Caco-2 (cell line): Measurements from ENCODE around the gene MLPH. TPM values are rescaled to one million over a fixed set of nuclear protein-coding genes. Genes with fewer than 3 reads are reported as not detected.

Experiments
- BruUV-seq: library from RNA; stranded (reverse); fragments of 400-500 nt; replicated peaks from 2 replicates; lab custom pipeline; 2021; lab: Mats Ljungman, UMichigan
- CTCF ChIA-PET: fragments of 300-600 bp; sonication (Branson Sonifier 250); formaldehyde crosslinking; loops from one replicate; lab custom pipeline; 2022; ENCODE audit warnings: antibody characterized with exemption; lab: Charles Lee
- POLR2A ChIA-PET: fragments of 300-600 bp; sonication (Branson Sonifier 250); formaldehyde crosslinking; loops from one replicate; lab custom pipeline; 2022; ENCODE audit warnings: antibody characterized with exemption; lab: Charles Lee
- DNase-seq, 2 experiments: peaks; one replicate each; pipeline versions ENCODE4 v3.0.0 to v3.0.0-alpha.2; 2020 to 2022
- H3K27me3 ChIP-seq: replicated peaks from 2 replicates; pipeline ENCODE4 v1.6.0; 2011; ENCODE audit warnings: low read length; ENCODE audit not compliant: control insufficient read depth, insufficient read depth
- H3K36me3 ChIP-seq: 2 replicates; pipeline ENCODE4 v1.5.1; 2011; ENCODE audit warnings: low read length; ENCODE audit not compliant: control insufficient read depth, insufficient read depth
- H3K4me1 ChIP-seq: fragments of 250-450 bp; sonication (Bioruptor Pico); 2 replicates; pipeline ENCODE4 v1.5.1; 2020; ENCODE audit warnings: mild to moderate bottlenecking
- H3K4me3 ChIP-seq: 2 replicates; pipeline ENCODE4 v1.5.1; 2011; ENCODE audit warnings: low read depth, mild to moderate bottlenecking, control low read depth, low read length
- H3K9me3 ChIP-seq: fragments of 250-450 bp; sonication (Bioruptor Pico); 2 replicates; pipeline ENCODE4 v1.5.1; 2020; ENCODE audit warnings: mild to moderate bottlenecking, moderate library complexity
- H3K27ac Mint-ChIP-seq: one replicate; pipeline ENCODE4 v1.8.0; 2022; ENCODE audit warnings: mixed read lengths; ENCODE audit not compliant: unreplicated experiment
- H3K27me3 Mint-ChIP-seq: one replicate; pipeline ENCODE4 v1.8.0; 2022; ENCODE audit warnings: mixed read lengths; ENCODE audit not compliant: insufficient read depth, unreplicated experiment
- H3K36me3 Mint-ChIP-seq: one replicate; pipeline ENCODE4 v1.8.0; 2022; ENCODE audit warnings: mild to moderate bottlenecking, mixed read lengths; ENCODE audit not compliant: insufficient read depth, unreplicated experiment
- H3K4me1 Mint-ChIP-seq: one replicate; pipeline ENCODE4 v1.8.0; 2022; ENCODE audit warnings: low read depth, mixed read lengths; ENCODE audit not compliant: unreplicated experiment
- H3K4me3 Mint-ChIP-seq: one replicate; pipeline ENCODE4 v1.8.0; 2022; ENCODE audit warnings: mild to moderate bottlenecking, moderate library complexity, mixed read lengths; ENCODE audit not compliant: unreplicated experiment
- H3K9me3 Mint-ChIP-seq: one replicate; pipeline ENCODE4 v1.8.0; 2022; ENCODE audit warnings: mixed read lengths; ENCODE audit not compliant: unreplicated experiment
- intact Hi-C: fragments of 100-400 bp; cut with micrococcal nuclease; formaldehyde crosslinking; loops from one replicate; pipeline ENCODE4 v1.10.0; 2022; ENCODE audit not compliant: unreplicated experiment
- total RNA-seq: library from RNA; stranded (reverse); gene quantifications from 2 replicates; pipeline ENCODE4 v1.2.3, GENCODE V29; 2022
- TF ChIP-seq, protein P1 (sequence below), 2 experiments: fragments of 200-600 bp in 1 of 2; IDR thresholded peaks; 1 replicate in 1 of 2; 2 replicates in 1 of 2; pipeline versions ENCODE4 v1.5.1 to v1.8.0; 2011 to 2022; ENCODE audit warnings: antibody characterized with exemption in 1 of 2, control low read depth in 1 of 2, inconsistent platforms in 1 of 2, low read depth in 1 of 2, low read length in 1 of 2, mild to moderate bottlenecking in 1 of 2, moderate library complexity in 1 of 2; ENCODE audit not compliant: insufficient read depth in 1 of 2, severe bottlenecking in 1 of 2, unreplicated experiment in 1 of 2

Gene MLPH
- total RNA-seq, 1 experiment from 2014 or later: not detected

DNA sequence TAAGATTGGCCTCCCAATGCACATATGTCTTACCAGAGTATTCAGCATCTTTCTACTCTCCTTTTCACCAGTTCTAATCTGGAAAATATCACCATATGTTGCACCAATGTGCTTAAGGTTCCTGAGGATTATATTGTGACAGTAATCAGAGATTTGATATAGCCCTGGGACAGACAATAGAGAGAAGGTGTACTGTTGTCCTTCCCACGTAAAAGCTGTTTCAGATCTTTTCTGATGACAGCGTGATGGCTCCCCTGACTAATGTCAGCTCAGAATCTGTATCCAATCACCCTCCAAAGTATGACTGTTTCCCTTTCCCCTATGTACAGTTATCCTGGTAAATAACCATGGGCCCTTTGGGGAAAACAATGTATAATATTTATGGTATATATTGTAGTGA, 9.0 kb upstream of the MLPH start:
- no peak for DNase-seq
- ChIA-PET POLR2A (no interaction called here), CTCF (no interaction called here)
- Mint-ChIP-seq H3K36me3 (no peaks in the 10 kb centered on the region), H3K4me3 (no peak overlapping the region), H3K27me3 (peaks cover 8% of the 10 kb centered on the region), H3K9me3 (no peaks in the 10 kb centered on the region), H3K4me1 (no peaks in the 10 kb centered on the region), H3K27ac (no peak overlapping the region)
- Histone ChIP-seq H3K36me3 (no peaks in the 10 kb centered on the region), H3K27me3 (no peaks in the 10 kb centered on the region), H3K4me3 (no peak overlapping the region), H3K9me3 (no peaks in the 10 kb centered on the region), H3K4me1 (0 out of 2 replicates have a peak, but pooled peaks cover 7% of the 10 kb centered on the region)
- BruUV-seq: no TSS peak
- TF ChIP-seq, protein P1, sequence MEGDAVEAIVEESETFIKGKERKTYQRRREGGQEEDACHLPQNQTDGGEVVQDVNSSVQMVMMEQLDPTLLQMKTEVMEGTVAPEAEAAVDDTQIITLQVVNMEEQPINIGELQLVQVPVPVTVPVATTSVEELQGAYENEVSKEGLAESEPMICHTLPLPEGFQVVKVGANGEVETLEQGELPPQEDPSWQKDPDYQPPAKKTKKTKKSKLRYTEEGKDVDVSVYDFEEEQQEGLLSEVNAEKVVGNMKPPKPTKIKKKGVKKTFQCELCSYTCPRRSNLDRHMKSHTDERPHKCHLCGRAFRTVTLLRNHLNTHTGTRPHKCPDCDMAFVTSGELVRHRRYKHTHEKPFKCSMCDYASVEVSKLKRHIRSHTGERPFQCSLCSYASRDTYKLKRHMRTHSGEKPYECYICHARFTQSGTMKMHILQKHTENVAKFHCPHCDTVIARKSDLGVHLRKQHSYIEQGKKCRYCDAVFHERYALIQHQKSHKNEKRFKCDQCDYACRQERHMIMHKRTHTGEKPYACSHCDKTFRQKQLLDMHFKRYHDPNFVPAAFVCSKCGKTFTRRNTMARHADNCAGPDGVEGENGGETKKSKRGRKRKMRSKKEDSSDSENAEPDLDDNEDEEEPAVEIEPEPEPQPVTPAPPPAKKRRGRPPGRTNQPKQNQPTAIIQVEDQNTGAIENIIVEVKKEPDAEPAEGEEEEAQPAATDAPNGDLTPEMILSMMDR (IDR thresholded peaks at IDR 0.05; ENCODE audit: insufficient read depth in 1 of 2, low read depth in 1 of 2, low read length in 1 of 2, severe bottlenecking in 1 of 2, unreplicated experiment in 1 of 2): no peak
- intact Hi-C loops: no loop called here

DNA sequence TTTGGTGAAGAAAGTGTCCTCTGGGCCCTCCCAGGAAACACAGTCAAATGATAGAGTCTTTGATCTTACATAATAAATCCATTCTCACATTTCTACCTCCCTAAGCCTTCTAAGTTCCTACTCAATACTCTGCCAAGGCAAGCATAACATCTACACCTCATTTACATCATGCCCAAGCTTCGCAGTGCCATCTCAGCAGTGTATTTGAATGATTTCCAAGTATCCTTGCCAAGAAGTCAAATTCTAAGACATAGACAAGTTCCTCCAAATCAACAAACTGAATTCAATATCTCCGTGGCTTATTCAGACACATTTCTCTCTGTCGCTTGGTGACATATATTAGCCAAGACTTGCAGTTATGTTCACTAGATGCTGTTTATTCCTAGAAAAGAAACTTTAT, 8.1 kb upstream of the MLPH start:
- no peaks in the 10 kb centered on the region for H3K36me3 ChIP-seq
- H3K27me3 Mint-ChIP-seq: peaks cover 8% of the 10 kb centered on the region
- H3K27ac Mint-ChIP-seq: no peak overlapping the region
- no peaks in the 10 kb centered on the region for H3K9me3 ChIP-seq
- no peaks in the 10 kb centered on the region for H3K9me3 Mint-ChIP-seq
- intact Hi-C loops: no loop called here
- ChIA-PET CTCF (no interaction called here), POLR2A (no interaction called here)
- no peak for DNase-seq
- TF ChIP-seq, protein P1 (IDR thresholded peaks at IDR 0.05; ENCODE audit: insufficient read depth in 1 of 2, low read depth in 1 of 2, low read length in 1 of 2, severe bottlenecking in 1 of 2, unreplicated experiment in 1 of 2): no peak
- no peaks in the 10 kb centered on the region for H3K27me3 ChIP-seq
- 0 out of 2 replicates have a peak, but pooled peaks cover 7% of the 10 kb centered on the region for H3K4me1 ChIP-seq
- H3K4me3 Mint-ChIP-seq: no peak overlapping the region
- no TSS peak for BruUV-seq
- H3K4me1 Mint-ChIP-seq: no peaks in the 10 kb centered on the region
- no peak overlapping the region for H3K4me3 ChIP-seq
- H3K36me3 Mint-ChIP-seq: no peaks in the 10 kb centered on the region

DNA sequence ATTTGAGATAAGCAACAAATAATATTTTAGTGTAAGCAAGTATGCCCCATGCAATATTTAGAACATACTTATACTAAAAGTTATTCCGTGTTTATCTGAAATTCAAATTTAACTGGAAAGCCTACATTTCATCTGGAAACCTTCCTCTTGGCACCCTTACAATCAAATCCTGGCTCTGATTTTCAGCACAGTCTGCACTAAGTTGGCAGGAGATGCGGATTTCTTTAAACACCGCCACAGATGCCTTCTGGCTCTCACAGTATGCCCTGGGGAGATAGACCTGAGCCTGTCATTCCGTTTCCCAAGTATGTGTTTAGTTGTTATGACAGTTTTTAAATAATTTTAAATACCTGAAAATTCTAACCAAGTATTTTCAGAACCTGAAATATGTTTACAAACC, 7.3 kb upstream of the MLPH start:
- Histone ChIP-seq H3K4me3 (no peak overlapping the region), H3K36me3 (no peaks in the 10 kb centered on the region), H3K27me3 (no peaks in the 10 kb centered on the region), H3K4me1 (0 out of 2 replicates have a peak, but pooled peaks cover 4% of the 10 kb centered on the region), H3K9me3 (no peaks in the 10 kb centered on the region)
- CTCF ChIA-PET: no interaction called here
- no peaks in the 10 kb centered on the region for H3K9me3 Mint-ChIP-seq
- H3K4me3 Mint-ChIP-seq: no peak overlapping the region
- BruUV-seq: no TSS peak
- DNase-seq: no peak
- no peaks in the 10 kb centered on the region for H3K36me3 Mint-ChIP-seq
- no peaks in the 10 kb centered on the region for H3K4me1 Mint-ChIP-seq
- intact Hi-C loops: no loop called here
- POLR2A ChIA-PET: no interaction called here
- TF ChIP-seq, protein P1 (IDR thresholded peaks at IDR 0.05; ENCODE audit: insufficient read depth in 1 of 2, low read depth in 1 of 2, low read length in 1 of 2, severe bottlenecking in 1 of 2, unreplicated experiment in 1 of 2): no peak
- peaks cover 8% of the 10 kb centered on the region for H3K27me3 Mint-ChIP-seq
- H3K27ac Mint-ChIP-seq: no peak overlapping the region
